GM21717 (cell line): ENCODE data around the gene CFAP107.
"Not testable (repeated sequence)": the region's sequence is repeated elsewhere in the genome, so short reads cannot be mapped to it uniquely, and the experiment has no call there.

Experiments
- ATAC-seq: cut with Tn5 transposase; IDR thresholded peaks from one replicate; pipeline ENCODE4 v1.9.1; 2021; ENCODE audit warnings: mild to moderate bottlenecking, moderate library complexity; ENCODE audit not compliant: unreplicated experiment

The CFAP107 gene

GRCh38 chr1:12776801-12777557 is 31.0 kb downstream of the CFAP107 start:
- no peak for ATAC-seq

- ATAC-seq: no peak
Observed at GRCh38 chr1:12778061-12778460, 32.1 kb downstream of the CFAP107 start.

- no peak for ATAC-seq
Observed at GRCh38 chr1:12778907-12779306, 32.9 kb downstream of the CFAP107 start.

GRCh38 chr1:12781488-12781887 is 35.5 kb downstream of the CFAP107 start:
- not testable (repeated sequence) for ATAC-seq

DNA sequence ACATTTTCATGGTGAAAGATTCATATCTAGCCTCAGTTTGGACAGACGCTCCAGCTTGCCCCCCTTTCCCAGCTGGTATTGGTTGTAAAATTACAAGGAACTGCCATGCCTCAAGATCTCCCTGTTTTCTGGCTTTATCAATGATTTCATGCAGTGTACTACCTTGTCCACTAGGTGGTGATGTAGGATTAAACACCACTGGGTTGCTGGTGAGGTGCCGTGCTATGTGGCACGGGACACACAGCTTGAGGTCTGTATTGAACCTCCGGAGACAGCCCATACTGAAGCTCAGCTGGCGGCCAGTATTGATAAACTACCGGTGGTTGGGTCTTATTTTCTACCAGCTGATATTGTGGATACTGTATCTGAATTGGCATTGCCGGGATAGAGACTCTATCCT is 37.8 kb downstream of the CFAP107 start:
- ATAC-seq: not testable (repeated sequence)

DNA sequence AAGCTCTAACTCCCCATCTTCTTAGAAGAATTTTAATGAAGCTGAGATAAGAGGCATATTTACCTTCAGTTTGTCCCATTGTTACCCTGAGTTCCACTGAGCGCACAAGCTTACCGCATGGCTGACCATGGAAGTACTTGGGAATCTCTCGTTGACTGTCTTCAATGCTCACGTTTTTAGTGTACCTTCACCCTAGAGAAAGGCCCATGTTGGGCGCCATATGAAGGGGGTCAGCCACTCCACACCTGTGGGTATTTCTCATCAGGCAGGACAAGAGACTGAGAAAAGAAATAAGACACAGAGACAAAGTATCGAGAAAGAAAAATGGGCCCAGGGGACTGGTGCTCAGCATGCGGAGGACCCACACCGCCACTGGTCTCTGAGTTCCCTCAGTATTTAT is 38.7 kb downstream of the CFAP107 start:
- ATAC-seq: not testable (repeated sequence)

DNA sequence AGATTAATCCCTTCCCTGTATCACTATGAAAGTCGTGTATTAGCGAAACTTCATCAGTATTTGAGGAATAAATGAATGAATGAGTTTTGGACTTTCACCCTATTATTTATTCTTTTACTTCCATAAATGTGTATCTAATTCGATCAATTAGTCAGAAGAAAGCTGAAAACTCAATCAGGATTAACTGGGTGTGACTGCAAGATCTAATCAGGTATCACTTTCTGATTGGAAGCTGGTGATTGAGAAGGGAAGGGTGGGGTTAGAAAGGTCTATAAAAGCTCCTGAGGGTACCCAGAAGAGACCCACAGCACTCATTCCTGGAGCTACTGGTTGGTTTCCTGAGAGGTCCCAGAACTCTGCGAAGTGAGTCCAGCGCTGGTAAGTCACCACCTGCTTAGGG is 45.1 kb downstream of the CFAP107 start, which contains the start of gene PRAMEF1:
Gene PRAMEF1 (plus strand): TSS at position 301 of the 400 bp plus-strand sequence. CDS start 1,831 bp downstream, outside the sequence.
- ATAC-seq: not testable (repeated sequence)

GRCh38 chr1:12798911-12799310 is 52.9 kb downstream of the CFAP107 start:
- ATAC-seq: no peak

- no peak for ATAC-seq
Observed at GRCh38 chr1:12799730-12800129, 53.7 kb downstream of the CFAP107 start.

- ATAC-seq: no peak
Observed at GRCh38 chr1:12809933-12810332, 63.9 kb downstream of the CFAP107 start.

DNA sequence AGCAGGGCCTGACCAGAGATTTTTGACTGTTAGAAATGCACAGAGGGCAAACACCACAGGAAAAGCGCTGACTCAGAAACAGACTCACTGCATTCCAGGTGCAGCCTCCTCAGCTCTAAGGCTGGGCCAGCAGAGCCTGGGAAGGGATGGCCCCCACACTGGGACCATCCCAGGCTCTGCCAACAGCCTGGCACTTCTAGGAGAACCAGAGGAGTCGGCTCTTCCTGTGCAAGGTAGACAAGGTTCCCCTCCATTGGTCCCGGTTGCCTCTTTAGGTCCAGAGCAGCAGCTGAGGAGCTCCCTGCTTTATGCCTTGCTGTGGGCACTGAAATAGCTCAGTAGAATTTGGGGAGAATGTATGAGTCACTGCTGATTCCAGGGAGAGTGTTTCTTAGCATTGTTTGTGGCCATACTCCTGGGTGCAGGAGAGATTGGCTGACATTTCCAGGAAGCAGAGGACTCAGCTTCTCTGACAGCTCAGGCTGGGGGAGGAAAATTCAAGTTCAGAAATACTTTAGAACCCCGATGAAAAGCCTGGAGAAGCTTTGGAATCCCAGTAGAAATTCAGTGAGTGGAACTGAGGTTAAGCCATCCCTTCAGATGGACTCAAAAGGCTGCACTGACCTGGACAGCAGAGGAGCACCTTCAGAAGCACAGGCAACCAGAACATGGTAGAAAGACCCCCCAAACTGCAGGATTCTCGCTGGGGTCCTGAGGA is 64.8 kb downstream of the CFAP107 start:
- no peak for ATAC-seq

GRCh38 chr1:12811409-12811784 is 65.4 kb downstream of the CFAP107 start:
- ATAC-seq: no peak
